D341Med (cell line): Measurements from ENCODE around the gene WDR7.
A peak's percentile ranks its signal among the peaks of the same experiment; 100 is the strongest.

Source experiments
- DNase-seq: peaks from one replicate; pipeline ENCODE4 v3.0.0; 2012; ENCODE audit warnings: low spot score

WDR7 gene

DNA sequence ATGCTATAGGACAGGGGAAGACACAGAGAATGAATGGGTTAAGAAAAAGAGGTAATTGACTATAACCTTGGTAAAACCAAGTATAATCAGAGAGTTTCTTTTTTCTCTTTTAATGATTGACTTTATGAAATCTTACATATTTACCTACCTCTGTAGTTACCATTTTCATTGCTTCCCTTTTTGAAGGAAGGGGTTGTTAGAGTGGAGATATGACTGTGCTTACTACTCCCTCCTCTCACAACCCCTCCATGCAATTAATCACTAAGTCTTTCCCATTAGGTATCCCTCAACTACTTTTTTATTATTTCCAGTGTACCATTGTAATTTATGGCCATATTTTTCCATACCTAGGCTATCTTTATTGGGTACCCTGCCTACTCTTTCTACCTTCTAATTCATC lies 71.4 kb downstream of the WDR7 start:
- DNase-seq, result no peak

DNA sequence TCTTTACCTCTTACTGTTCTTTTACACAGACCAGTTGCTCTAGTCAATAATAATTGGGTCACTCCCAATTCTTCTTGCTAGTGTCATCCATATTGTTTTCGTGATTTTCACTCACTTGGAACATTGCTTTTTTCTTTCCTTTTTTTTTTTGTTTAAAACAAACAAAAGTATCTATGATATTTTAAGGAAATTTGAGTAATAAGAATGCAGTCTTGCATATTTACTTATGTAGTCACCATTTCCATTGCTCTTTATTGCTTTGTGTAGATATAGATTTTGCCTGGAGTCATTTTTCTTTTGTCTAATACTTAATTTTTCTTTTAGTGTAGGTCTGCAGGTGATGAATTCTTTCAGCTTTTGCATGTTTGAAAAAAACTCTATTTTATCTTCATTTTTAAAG lies 71.9 kb downstream of the WDR7 start:
- DNase-seq, result no peak

DNA sequence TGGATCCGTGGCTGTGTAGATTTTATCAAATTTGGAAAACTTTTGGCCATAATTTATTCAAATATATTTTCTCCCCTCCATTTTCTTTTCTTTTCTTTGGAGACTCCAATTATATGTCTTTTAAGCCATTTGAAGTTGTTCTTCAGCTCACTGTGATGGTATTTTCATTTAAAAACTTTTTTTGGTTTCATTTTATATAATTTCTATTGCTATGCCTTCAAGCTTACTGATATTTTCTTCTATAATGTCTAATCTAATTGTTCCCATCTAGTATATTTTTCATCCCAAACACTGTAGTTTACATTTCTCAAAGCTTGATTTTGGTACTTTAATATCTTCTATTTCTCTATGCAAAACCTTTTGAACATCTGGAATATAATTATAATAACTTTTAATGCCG lies 72.5 kb downstream of the WDR7 start:
- DNase-seq, result no peak

DNA sequence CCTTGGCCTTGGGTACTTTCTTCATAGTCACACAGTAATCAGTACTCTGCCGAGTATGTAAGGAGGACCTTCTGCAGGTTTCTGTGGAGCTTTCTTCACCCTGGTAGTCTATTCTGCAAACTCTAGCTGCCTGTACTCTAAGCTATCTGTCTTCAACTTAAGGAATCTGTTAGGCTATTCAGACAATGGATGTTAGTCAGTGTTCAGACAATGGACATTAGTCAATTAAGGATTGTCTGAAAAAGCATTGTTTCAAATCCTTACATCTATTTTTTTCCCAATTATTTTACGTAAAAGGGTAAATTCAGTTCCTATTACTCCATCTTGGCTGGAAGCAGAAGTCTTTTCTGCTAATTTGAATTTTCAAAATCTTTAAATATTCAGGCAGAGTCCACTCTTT lies 75.7 kb downstream of the WDR7 start:
- DNase-seq, result no peak

- no peak for DNase-seq
Observed at GRCh38 chr18:56727399-56727798, 76.2 kb downstream of the WDR7 start.

DNA sequence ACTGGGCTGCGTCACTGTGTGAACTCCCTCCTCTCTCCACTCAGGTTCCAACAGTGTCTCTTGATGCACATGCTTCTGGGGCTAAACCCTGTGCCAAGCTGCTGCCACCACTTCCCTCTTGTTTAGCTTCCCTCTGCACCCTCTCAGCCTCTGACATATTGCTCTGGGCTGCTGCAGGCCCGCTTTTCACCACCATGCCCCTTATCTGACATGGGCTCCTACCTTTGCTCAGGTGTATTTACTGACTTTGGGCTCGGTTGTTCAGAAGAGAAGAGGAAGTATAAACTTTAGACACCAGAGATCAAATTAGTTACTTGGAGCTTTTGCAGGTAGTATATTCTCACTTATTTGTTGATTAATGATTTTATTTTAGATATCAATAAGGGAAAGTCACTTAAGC lies 77.6 kb downstream of the WDR7 start:
- no peak for DNase-seq

DNA sequence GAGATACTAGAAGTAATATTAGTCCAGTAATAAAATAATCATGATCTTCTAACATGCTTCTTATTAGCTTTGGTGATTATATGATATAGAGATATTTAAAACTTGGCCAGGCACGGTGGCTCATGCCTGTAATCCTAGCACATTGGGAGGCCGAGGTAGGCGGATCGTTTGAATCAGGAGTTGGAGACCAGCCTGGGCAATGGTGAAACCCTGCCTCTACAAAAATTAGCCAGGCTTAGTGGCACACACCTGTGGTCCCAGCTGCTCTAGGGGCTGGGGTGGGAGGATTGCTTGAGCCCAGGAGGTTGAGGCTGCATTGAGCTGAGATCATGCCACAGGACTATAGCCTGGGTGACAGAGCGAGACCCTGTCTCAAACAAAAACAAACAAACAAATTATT lies 87.0 kb downstream of the WDR7 start:
- DNase-seq, result no peak

GRCh38 chr18:56739731-56740130 lies 88.6 kb downstream of the WDR7 start:
- no peak for DNase-seq

DNA sequence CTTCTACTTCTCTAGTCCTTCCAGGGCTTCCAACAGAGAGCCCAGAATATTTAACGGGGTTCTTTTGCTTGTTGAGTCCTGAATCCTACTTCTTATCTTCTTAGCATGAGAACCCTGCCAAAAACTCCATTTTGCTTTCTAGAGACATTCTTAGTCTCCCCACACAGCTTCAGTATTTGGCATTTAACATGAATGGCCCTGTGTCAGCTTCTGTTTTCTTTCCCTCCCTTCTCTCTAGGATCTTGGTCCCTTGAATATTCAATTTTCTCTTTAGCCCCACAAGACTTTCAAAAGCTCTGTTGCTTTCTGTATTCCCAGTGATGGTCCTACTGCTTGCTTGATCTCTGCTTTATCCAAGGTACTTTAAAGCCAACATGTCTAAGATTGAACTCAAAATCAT lies 89.5 kb downstream of the WDR7 start:
- no peak for DNase-seq

GRCh38 chr18:56741685-56742084 lies 90.5 kb downstream of the WDR7 start:
- no peak for DNase-seq

DNA sequence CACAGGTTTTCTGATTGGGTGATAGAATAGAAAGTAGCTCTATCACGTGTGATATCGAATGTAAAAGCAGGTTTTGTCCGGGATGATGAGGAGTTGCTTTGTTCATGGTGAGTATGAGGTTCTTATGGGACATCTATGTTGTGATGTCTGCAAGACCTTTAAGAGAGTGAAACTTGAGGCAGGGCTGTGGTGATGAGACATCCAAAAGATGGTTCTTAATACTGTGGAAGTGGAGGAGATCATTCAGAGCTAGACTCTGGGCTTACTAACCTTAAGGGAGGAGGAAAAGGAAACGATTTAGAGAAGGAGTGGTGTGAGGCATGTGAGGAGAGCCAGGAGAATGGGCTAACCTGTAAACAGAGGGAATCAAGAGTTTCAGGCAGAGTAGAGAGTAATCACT lies 92.0 kb downstream of the WDR7 start:
- DNase-seq, result no peak

DNA sequence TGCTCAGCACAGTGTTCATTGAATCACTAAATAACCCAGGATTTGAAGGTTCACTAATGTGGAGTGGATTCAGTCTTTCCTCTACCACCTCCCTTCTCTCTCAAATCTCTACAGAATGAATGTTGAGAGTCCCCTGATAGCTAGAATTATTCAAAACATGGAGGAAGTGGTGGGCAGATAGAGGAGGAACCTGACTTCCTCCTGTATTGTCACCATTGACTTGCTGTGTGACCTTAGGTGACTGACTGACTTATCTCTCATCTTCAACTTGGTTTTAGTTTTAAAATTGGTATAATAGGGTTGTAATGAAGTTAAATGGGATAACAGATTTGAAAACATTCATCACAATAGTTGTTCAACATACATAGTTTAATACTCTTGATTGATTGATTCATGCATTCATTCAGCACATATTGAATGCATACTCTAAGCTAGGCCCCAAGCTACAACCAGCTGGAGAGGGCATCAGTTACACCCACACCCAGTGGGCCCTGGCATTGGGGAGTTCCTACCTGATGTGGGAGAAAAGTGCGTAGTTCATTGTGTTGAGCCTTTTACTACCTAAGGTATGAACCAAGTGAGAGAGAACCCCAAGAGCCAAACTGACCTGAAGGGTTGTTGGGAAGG lies 96.0 kb downstream of the WDR7 start:
- no peak for DNase-seq

DNA sequence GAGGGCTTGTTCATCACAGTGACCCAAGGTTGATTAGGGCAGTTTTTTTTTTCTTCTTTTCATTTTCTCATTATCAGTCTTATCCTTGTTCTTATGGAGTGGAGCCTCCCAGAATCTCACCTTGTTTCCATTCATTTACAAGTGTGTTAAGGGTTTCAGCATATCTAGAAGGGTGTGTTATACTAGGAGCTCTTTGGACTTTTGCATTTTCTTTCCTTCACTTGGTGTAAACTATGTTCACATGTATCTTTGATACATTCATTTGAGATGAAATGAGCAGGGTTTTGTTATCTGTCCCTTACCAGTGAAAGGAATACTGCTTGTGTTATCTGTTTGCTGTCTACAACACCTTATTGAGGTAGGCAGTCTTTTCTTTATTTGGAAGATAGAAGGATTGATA lies 96.7 kb downstream of the WDR7 start:
- DNase-seq, result no peak

DNA sequence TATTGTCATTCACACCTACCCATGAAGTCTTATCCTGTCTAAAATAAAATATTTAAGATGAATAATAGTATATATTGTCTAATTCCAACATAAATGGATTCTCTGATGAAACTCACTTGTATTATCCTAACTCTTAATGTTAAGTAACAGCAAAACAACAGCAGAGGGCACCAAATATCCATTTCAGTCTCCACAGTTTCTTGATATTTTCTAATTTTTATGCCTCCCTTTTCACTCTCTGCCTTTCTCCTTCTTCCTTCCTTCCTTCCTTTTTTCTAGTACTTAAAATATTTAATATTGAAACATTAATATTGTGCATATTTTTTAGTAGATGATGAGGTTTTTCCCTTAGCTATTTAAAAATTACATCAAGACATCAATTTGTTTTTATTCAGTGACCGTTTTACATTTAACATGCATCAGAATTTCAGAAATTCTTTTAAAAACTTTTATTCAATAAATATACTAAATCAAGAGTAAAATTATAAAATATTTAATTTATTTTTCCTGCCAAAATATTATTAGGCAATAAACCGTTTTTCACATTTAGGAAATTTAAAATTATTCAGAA lies 97.6 kb downstream of the WDR7 start:
- DNase-seq, result peak; percentile 43

GRCh38 chr18:56756966-56757365 lies 105.8 kb downstream of the WDR7 start:
- peak; percentile 78 for DNase-seq

- DNase-seq, result no peak
Observed at GRCh38 chr18:56770097-56770496, 118.9 kb downstream of the WDR7 start.

DNA sequence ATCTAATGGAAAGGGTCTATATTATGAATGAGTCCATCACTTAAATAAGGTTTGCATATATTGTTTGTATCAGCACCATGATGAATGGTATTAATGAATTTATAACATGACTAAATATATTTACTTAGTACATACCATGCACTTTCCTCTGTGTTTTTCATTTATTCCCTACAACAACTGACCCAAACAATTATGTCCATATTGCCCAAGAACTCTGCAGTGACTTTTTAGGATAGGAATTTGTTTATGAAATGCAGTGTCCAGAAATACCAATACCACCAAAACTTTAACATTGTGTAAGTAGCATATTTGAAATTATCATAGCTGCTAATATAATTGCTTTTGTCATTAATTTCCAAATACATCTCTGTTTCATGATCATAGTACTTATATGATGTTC lies 119.7 kb downstream of the WDR7 start:
- no peak for DNase-seq

DNA sequence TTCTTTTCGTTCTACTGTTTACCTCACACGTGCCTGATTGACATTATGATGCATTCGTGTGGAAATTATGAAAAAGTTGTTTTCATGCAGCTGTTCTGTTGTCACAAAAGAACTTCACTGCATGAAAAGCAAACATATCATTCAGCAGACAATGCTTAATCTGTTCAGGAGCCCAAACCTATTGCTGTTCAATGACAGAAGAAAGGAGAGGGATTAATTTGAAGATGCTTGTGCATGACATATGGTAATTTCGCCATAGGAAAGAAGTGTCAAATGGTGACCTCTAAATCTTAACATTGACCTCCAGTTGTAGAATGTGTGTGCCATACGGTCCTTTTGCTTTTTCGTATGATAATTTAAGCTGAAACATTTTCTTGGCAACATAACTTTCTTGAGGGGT lies 124.5 kb downstream of the WDR7 start:
- DNase-seq, result no peak

GRCh38 chr18:56787390-56787789 lies 136.2 kb downstream of the WDR7 start:
- no peak for DNase-seq

- DNase-seq, result peak; percentile 68
Observed at GRCh38 chr18:56789004-56789888, 138.1 kb downstream of the WDR7 start.

DNA sequence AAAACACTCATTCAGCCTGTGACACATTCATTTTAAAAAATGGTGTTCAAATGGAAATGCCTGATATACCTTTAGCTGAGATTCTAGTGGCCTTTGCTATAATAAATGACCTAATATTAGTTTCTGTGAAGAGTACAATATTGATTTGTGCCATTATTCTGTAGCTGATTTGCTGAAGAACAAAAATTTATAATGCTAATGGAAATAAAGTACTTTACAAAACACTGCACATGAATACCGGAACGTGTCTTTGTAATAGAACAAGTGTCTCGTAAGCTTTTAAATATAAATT lies 138.7 kb downstream of the WDR7 start:
- no peak for DNase-seq

GRCh38 chr18:56795381-56795780 lies 144.2 kb downstream of the WDR7 start:
- no peak for DNase-seq

- DNase-seq, result no peak
Observed at GRCh38 chr18:56799756-56800155, 148.6 kb downstream of the WDR7 start.

- no peak for DNase-seq
Observed at GRCh38 chr18:56803051-56803450, 151.9 kb downstream of the WDR7 start.
